Liver (tissue), 9 donors: ENCODE measurements around the gene TAOK2. TPM values are rescaled to one million over a fixed set of nuclear protein-coding genes. Genes with fewer than 3 reads are reported as not detected.
"Not testable (repeated sequence)": the region's sequence is repeated elsewhere in the genome, so short reads cannot be mapped to it uniquely, and the experiment has no call there.

Source experiments
- DNase-seq: peaks from one replicate; pipeline ENCODE4 v3.0.0-alpha.2; 2017; ENCODE audit warnings: low spot score
- H3K27ac ChIP-seq, 2 donors: one replicate each; pipeline ENCODE4 v1.7.0; 2013; ENCODE audit warnings: inconsistent platforms in 2 of 2, low read length in 2 of 2, control low read depth in 1 of 2, low read depth in 1 of 2, mild to moderate bottlenecking in 1 of 2
- H3K27me3 ChIP-seq, 4 donors: one replicate each; pipeline versions ENCODE4 v1.6.1 to v1.7.0; 2013; ENCODE audit warnings: low read length in 3 of 4, inconsistent platforms in 1 of 4, mild to moderate bottlenecking in 1 of 4, moderate library complexity in 1 of 4; ENCODE audit not compliant: control insufficient read depth in 4 of 4, insufficient read depth in 4 of 4
- H3K36me3 ChIP-seq, 4 donors: one replicate each; pipeline versions ENCODE4 v1.6.1 to v1.7.0; 2013; ENCODE audit warnings: low read length in 3 of 4, mild to moderate bottlenecking in 3 of 4, low read depth in 1 of 4, moderate library complexity in 1 of 4; ENCODE audit not compliant: control insufficient read depth in 4 of 4, insufficient read depth in 3 of 4
- H3K4me1 ChIP-seq, 4 donors: one replicate each; pipeline versions ENCODE4 v1.6.1 to v1.7.0; 2013; ENCODE audit warnings: low read length in 3 of 4, mild to moderate bottlenecking in 3 of 4, moderate library complexity in 1 of 4; ENCODE audit not compliant: control insufficient read depth in 4 of 4, insufficient read depth in 4 of 4
- H3K4me3 ChIP-seq, 3 donors: one replicate each; pipeline versions ENCODE4 v1.6.1 to v1.7.0; 2013; ENCODE audit warnings: low read length in 3 of 3, control low read depth in 1 of 3, low read depth in 1 of 3, mild to moderate bottlenecking in 1 of 3
- H3K9ac ChIP-seq, 2 donors: one replicate each; pipeline ENCODE4 v1.7.0; 2013; ENCODE audit warnings: low read length in 2 of 2, mild to moderate bottlenecking in 2 of 2, moderate library complexity in 2 of 2, control low read depth in 1 of 2, low read depth in 1 of 2
- H3K9me3 ChIP-seq, 4 donors: one replicate each; pipeline versions ENCODE4 v1.6.1 to v1.7.0; 2013; ENCODE audit warnings: low read length in 3 of 4; ENCODE audit not compliant: control insufficient read depth in 4 of 4
- ATF3 ChIP-seq: IDR thresholded peaks from 2 replicates; pipeline ENCODE4 v1.6.1; 2016; ENCODE audit warnings: antibody characterized with exemption
- CTCF ChIP-seq: fragments of 150-350 bp; IDR thresholded peaks from 2 replicates; pipeline ENCODE4 v1.5.1; 2017; ENCODE audit warnings: improper control_type of control experiment, low read depth, low read length; ENCODE audit not compliant: missing input control
- EGR1 ChIP-seq, 2 donors: IDR thresholded peaks; 2 replicates each; pipeline ENCODE4 v1.6.1; 2016 to 2018; ENCODE audit warnings: antibody characterized with exemption in 2 of 2, low read depth in 2 of 2
- FOXA2 ChIP-seq: IDR thresholded peaks from 2 replicates; pipeline ENCODE4 v1.6.1; 2016; ENCODE audit warnings: antibody characterized with exemption
- GABPA ChIP-seq, 2 donors: IDR thresholded peaks in 1 of 2; conservative IDR thresholded peaks in 1 of 2; 2 replicates each; pipeline ENCODE4 v1.6.1; 2016; ENCODE audit warnings: antibody characterized with exemption in 2 of 2, mild to moderate bottlenecking in 1 of 2, moderate library complexity in 1 of 2
- HNF4A ChIP-seq, 2 donors: conservative IDR thresholded peaks; 2 replicates each; pipeline ENCODE4 v1.6.1; 2016; ENCODE audit warnings: antibody characterized with exemption in 2 of 2, mild to moderate bottlenecking in 2 of 2
- HNF4G ChIP-seq: IDR thresholded peaks from 2 replicates; pipeline ENCODE4 v1.6.1; 2016; ENCODE audit warnings: antibody characterized with exemption
- JUND ChIP-seq, 2 donors: IDR thresholded peaks; 2 replicates each; pipeline ENCODE4 v1.6.1; 2016; ENCODE audit warnings: antibody characterized with exemption in 2 of 2
- MAX ChIP-seq: IDR thresholded peaks from 2 replicates; pipeline ENCODE4 v1.6.1; 2016; ENCODE audit warnings: antibody characterized with exemption
- RAD21 ChIP-seq, 2 donors: IDR thresholded peaks; 2 replicates each; pipeline ENCODE4 v1.6.1; 2016; ENCODE audit warnings: antibody characterized with exemption in 2 of 2, mild to moderate bottlenecking in 2 of 2
- REST ChIP-seq: IDR thresholded peaks from 2 replicates; pipeline ENCODE4 v1.6.1; 2016; ENCODE audit warnings: antibody characterized with exemption, mild to moderate bottlenecking
- RXRA ChIP-seq, 2 donors: IDR thresholded peaks; 2 replicates each; pipeline ENCODE4 v1.6.1; 2017 to 2018; ENCODE audit warnings: antibody characterized with exemption in 2 of 2, mild to moderate bottlenecking in 1 of 2
- SP1 ChIP-seq: IDR thresholded peaks from 2 replicates; pipeline ENCODE4 v1.6.1; 2018; ENCODE audit warnings: antibody characterized with exemption, mild to moderate bottlenecking
- TAF1 ChIP-seq: conservative IDR thresholded peaks from 2 replicates; pipeline ENCODE4 v1.6.1; 2016; ENCODE audit warnings: antibody characterized with exemption, mild to moderate bottlenecking
- YY1 ChIP-seq: IDR thresholded peaks from 2 replicates; pipeline ENCODE4 v1.6.1; 2016; ENCODE audit warnings: antibody characterized with exemption, mild to moderate bottlenecking
- ZBTB33 ChIP-seq: IDR thresholded peaks from 2 replicates; pipeline ENCODE4 v1.6.1; 2016; ENCODE audit warnings: antibody characterized with exemption
- WGBS: extraction: QIAGEN DNeasy Blood & Tissue Kit; methylation state at CpG from one replicate; pipeline ENCODE4 v1.1.7; 2013; 5-methylcytosine and 5-hydroxymethylcytosine counted together
- polyA plus RNA-seq, 2 donors: library from polyadenylated mRNA; stranded (reverse) in 1 of 2; unstranded in 1 of 2; fragments of 200-250 nt in 1 of 2; fragments of >200 nt in 1 of 2; fragmentation: Nextera tagmentation in 1 of 2; extraction: Ambion mirVana in 1 of 2; gene quantifications; one replicate each; pipeline versions ENCODE4 v1.2.1 to v1.2.3, GENCODE V29; 2013 to 2015
- total RNA-seq, 2 donors: library from RNA; depleted of rRNA; stranded (reverse); fragments of >200 nt; gene quantifications; one replicate each; pipeline ENCODE4 v1.2.3, GENCODE V29; 2014
- donor health status: healthy.
- donor health status: healthy.
- donor health status: healthy.
- donor health status: healthy.
- donor health status: healthy.

TAOK2 gene
- total and polyA plus RNA-seq, 4 donors: 2.2 to 27.9 (median 16.0) TPM

- Histone ChIP-seq H3K4me3 (no peak overlapping the region), H3K36me3 (no peaks in the 10 kb centered on the region), H3K9ac (no peak overlapping the region), H3K27me3 (peaks cover 0 to under 1% (median 0%) of the 10 kb centered on the region in 4 donors), H3K4me1 (peaks cover 2 to 8% (median 4%) of the 10 kb centered on the region in 4 donors), H3K9me3 (no peaks in the 10 kb centered on the region), H3K27ac (no peak overlapping the region)
- DNase-seq: no peak
- WGBS: 94% methylated on average over 2 of the region's 2 CpGs
- TF ChIP-seq JUND (IDR thresholded peaks at IDR 0.05): no peak
- no peak for TF ChIP-seq ZBTB33
- no peak for TF ChIP-seq REST
- TF ChIP-seq RAD21 (IDR thresholded peaks at IDR 0.05): no peak
- no peak for TF ChIP-seq SP1
- TF ChIP-seq HNF4G: no peak
- no peak for TF ChIP-seq ATF3
- TF ChIP-seq GABPA (IDR thresholded peaks at IDR 0.05 in 1 of 2, conservative IDR thresholded peaks at IDR 0.05 in 1 of 2): no peak
- no peak for TF ChIP-seq TAF1
- no peak for TF ChIP-seq CTCF
- no peak for TF ChIP-seq YY1
- no peak for TF ChIP-seq RXRA (IDR thresholded peaks at IDR 0.05)
- no peak for TF ChIP-seq EGR1 (IDR thresholded peaks at IDR 0.05; ENCODE audit: low read depth in 2 of 2)
- no peak for TF ChIP-seq HNF4A (conservative IDR thresholded peaks at IDR 0.05)
- TF ChIP-seq FOXA2: no peak
- no peak for TF ChIP-seq MAX
These were observed 43.6 kb downstream of the TAOK2 start for GRCh38 chr16:30017277-30017656.

GRCh38 chr16:30017937-30018336 lies 44.3 kb downstream of the TAOK2 start:
- H3K36me3 ChIP-seq, H3K9ac ChIP-seq, H3K27me3 ChIP-seq, H3K4me3 ChIP-seq, H3K9me3 ChIP-seq, DNase-seq, H3K4me1 ChIP-seq, H3K27ac ChIP-seq: not testable (repeated sequence)
- 84% methylated on average over 4 of the region's 4 CpGs for WGBS
